Neural progenitor cell (in vitro differentiated cells): ENCODE measurements around the gene DMAC2. TPM values are rescaled to one million over a fixed set of nuclear protein-coding genes. Genes with fewer than 3 reads are reported as not detected.
"Not testable (repeated sequence)": the region's sequence is repeated elsewhere in the genome, so short reads cannot be mapped to it uniquely, and the experiment has no call there.

Experiments used
- DNase-seq: peaks from one replicate; pipeline ENCODE4 v3.0.0-alpha.2; 2016; ENCODE audit warnings: low spot score
- H2AFZ ChIP-seq: fragments of 200-600 bp; sonication (generic); replicated peaks from 2 replicates; pipeline ENCODE4 v1.6.1; 2016; ENCODE audit warnings: antibody characterized with exemption
- H3F3A ChIP-seq: fragments of 200-600 bp; sonication (generic); 2 replicates; pipeline ENCODE4 v1.6.1; 2016; ENCODE audit warnings: antibody characterized with exemption, low read depth
- H3K27ac ChIP-seq: fragments of 200-600 bp; sonication (generic); 2 replicates; pipeline ENCODE4 v1.5.1; 2016; ENCODE audit warnings: mild to moderate bottlenecking
- H3K27me3 ChIP-seq: fragments of 200-600 bp; sonication (generic); 2 replicates; pipeline ENCODE4 v1.6.1; 2016; ENCODE audit warnings: mild to moderate bottlenecking, moderate library complexity
- H3K36me3 ChIP-seq: fragments of 200-600 bp; sonication (generic); 2 replicates; pipeline ENCODE4 v1.5.1; 2016
- H3K4me1 ChIP-seq: fragments of 200-600 bp; sonication (generic); 2 replicates; pipeline ENCODE4 v1.6.1; 2016; ENCODE audit warnings: mixed run types
- H3K4me2 ChIP-seq: fragments of 200-600 bp; sonication (generic); 2 replicates; pipeline ENCODE4 v1.6.1; 2016
- H3K4me3 ChIP-seq: fragments of 200-600 bp; sonication (generic); 2 replicates; pipeline ENCODE4 v1.5.1; 2016
- H3K79me2 ChIP-seq: fragments of 200-600 bp; sonication (generic); 2 replicates; pipeline ENCODE4 v1.6.1; 2016; ENCODE audit warnings: low read depth
- H3K9ac ChIP-seq: fragments of 200-600 bp; sonication (generic); 2 replicates; pipeline ENCODE4 v1.6.1; 2016
- H3K9me3 ChIP-seq: fragments of 200-600 bp; sonication (generic); 2 replicates; pipeline ENCODE4 v1.5.1; 2016; ENCODE audit warnings: low read depth
- H4K20me1 ChIP-seq: fragments of 200-600 bp; sonication (generic); 2 replicates; pipeline ENCODE4 v1.6.1; 2016; ENCODE audit warnings: low read depth
- H3K27ac Mint-ChIP-seq: 3 replicates; pipeline ENCODE4 v1.8.0; 2021; ENCODE audit warnings: mixed read lengths
- H3K27me3 Mint-ChIP-seq: 2 replicates; pipeline ENCODE4 v1.8.0; 2022; ENCODE audit warnings: low read depth, mild to moderate bottlenecking, inconsistent platforms, moderate library complexity, mixed read lengths; ENCODE audit not compliant: insufficient read depth
- H3K36me3 Mint-ChIP-seq: 3 replicates; pipeline ENCODE4 v1.8.0; 2021; ENCODE audit warnings: mixed read lengths
- H3K4me1 Mint-ChIP-seq: 3 replicates; pipeline ENCODE4 v1.8.0; 2021; ENCODE audit warnings: mixed read lengths
- H3K4me3 Mint-ChIP-seq: 3 replicates; pipeline ENCODE4 v1.8.0; 2021; ENCODE audit warnings: mild to moderate bottlenecking, moderate library complexity, mixed read lengths
- H3K9me3 Mint-ChIP-seq: 3 replicates; pipeline ENCODE4 v1.8.0; 2020; ENCODE audit warnings: mixed read lengths
- CTCF ChIP-seq: fragments of 200-600 bp; sonication (generic); IDR thresholded peaks from 2 replicates; pipeline ENCODE4 v1.5.1; 2017; ENCODE audit warnings: antibody characterized with exemption, mild to moderate bottlenecking
- EZH2 ChIP-seq: fragments of 200-600 bp; sonication (generic); IDR thresholded peaks from 2 replicates; pipeline ENCODE4 v1.6.1; 2017; ENCODE audit warnings: antibody characterized with exemption, mild to moderate bottlenecking, moderate library complexity
- EZH2phosphoT487 ChIP-seq: fragments of 200-600 bp; sonication (generic); IDR thresholded peaks from 2 replicates; pipeline ENCODE4 v1.6.1; 2017; ENCODE audit warnings: antibody characterized with exemption
- total RNA-seq: library from RNA; depleted of rRNA; stranded (reverse); fragments of >200 nt; gene quantifications from 2 replicates; pipeline ENCODE4 v1.2.3, GENCODE V29; 2015; ENCODE audit warnings: low replicate concordance

The DMAC2 gene
- total RNA-seq, 1 donor from 2014 or later: 39.8 TPM

GRCh38 chr19:41436674-41436951, 3.1 kb downstream of the DMAC2 start:
- no peak for DNase-seq
- TF ChIP-seq CTCF (no peak), EZH2phosphoT487 (no peak), EZH2 (no peak)
- no peaks in the 10 kb centered on the region for H3K36me3 ChIP-seq
- peaks cover 5% of the 10 kb centered on the region for H3K4me1 ChIP-seq
- H3K79me2 ChIP-seq: peaks cover 18% of the 10 kb centered on the region
- no peak overlapping the region for H3K27ac Mint-ChIP-seq
- H3K4me1 Mint-ChIP-seq: peaks cover 7% of the 10 kb centered on the region
- no peaks in the 10 kb centered on the region for H3K9me3 ChIP-seq
- H3K4me3 Mint-ChIP-seq: no peak overlapping the region
- H3K27me3 Mint-ChIP-seq: peaks cover 11% of the 10 kb centered on the region
- H4K20me1 ChIP-seq: no peaks in the 10 kb centered on the region
- H3K9ac ChIP-seq: no peak overlapping the region
- H2AFZ ChIP-seq: no peak overlapping the region
- peaks cover 4% of the 10 kb centered on the region for H3F3A ChIP-seq
- no peaks in the 10 kb centered on the region for H3K27me3 ChIP-seq
- H3K9me3 Mint-ChIP-seq: peaks cover 4% of the 10 kb centered on the region
- no peak overlapping the region for H3K4me3 ChIP-seq
- H3K36me3 Mint-ChIP-seq: peaks cover 10% of the 10 kb centered on the region
- H3K27ac ChIP-seq: no peak overlapping the region
- no peak overlapping the region for H3K4me2 ChIP-seq

GRCh38 chr19:41435936-41436673, 3.6 kb downstream of the DMAC2 start:
- peaks cover 7% of the 10 kb centered on the region for H3K4me1 Mint-ChIP-seq
- Histone ChIP-seq H2AFZ (no peak overlapping the region), H4K20me1 (no peaks in the 10 kb centered on the region), H3K79me2 (peaks cover 18% of the 10 kb centered on the region), H3K27me3 (no peaks in the 10 kb centered on the region), H3F3A (peaks cover 4% of the 10 kb centered on the region), H3K4me3 (no peak overlapping the region), H3K36me3 (no peaks in the 10 kb centered on the region), H3K4me2 (no peak overlapping the region), H3K4me1 (peaks cover 5% of the 10 kb centered on the region), H3K9ac (no peak overlapping the region), H3K27ac (no peak overlapping the region), H3K9me3 (no peaks in the 10 kb centered on the region)
- H3K27me3 Mint-ChIP-seq: peaks cover 11% of the 10 kb centered on the region
- no peak for TF ChIP-seq CTCF
- TF ChIP-seq EZH2: no peak
- no peak for TF ChIP-seq EZH2phosphoT487
- H3K27ac Mint-ChIP-seq: no peak overlapping the region
- peaks cover 4% of the 10 kb centered on the region for H3K9me3 Mint-ChIP-seq
- no peak for DNase-seq
- peaks cover 11% of the 10 kb centered on the region for H3K36me3 Mint-ChIP-seq
- no peak overlapping the region for H3K4me3 Mint-ChIP-seq

- not testable (repeated sequence) for H3K4me1 ChIP-seq, DNase-seq, H3K9me3 ChIP-seq, H3K4me3 Mint-ChIP-seq, H3K9ac ChIP-seq, H3K36me3 ChIP-seq, H3F3A ChIP-seq, H3K4me2 ChIP-seq, H3K4me1 Mint-ChIP-seq, H3K27ac ChIP-seq, H3K27me3 ChIP-seq, H3K27ac Mint-ChIP-seq, H3K4me3 ChIP-seq, H3K9me3 Mint-ChIP-seq, H4K20me1 ChIP-seq, H2AFZ ChIP-seq, H3K27me3 Mint-ChIP-seq
- H3K36me3 Mint-ChIP-seq: peaks cover 12% of the 10 kb centered on the region
- peaks cover 18% of the 10 kb centered on the region for H3K79me2 ChIP-seq
Observed at GRCh38 chr19:41435376-41435775, 4.3 kb downstream of the DMAC2 start.

- no peak overlapping the region for H3K4me3 ChIP-seq
- Mint-ChIP-seq H3K36me3 (peaks cover 12% of the 10 kb centered on the region), H3K9me3 (no peaks in the 10 kb centered on the region), H3K4me1 (peaks cover 4% of the 10 kb centered on the region), H3K27ac (no peak overlapping the region), H3K27me3 (peaks cover 10% of the 10 kb centered on the region), H3K4me3 (no peak overlapping the region)
- DNase-seq: no peak
- H3K4me1 ChIP-seq: peaks cover 5% of the 10 kb centered on the region
- no peak overlapping the region for H3K27ac ChIP-seq
- no peak overlapping the region for H2AFZ ChIP-seq
- no peak overlapping the region for H3K4me2 ChIP-seq
- H3K36me3 ChIP-seq: no peaks in the 10 kb centered on the region
- peaks cover 18% of the 10 kb centered on the region for H3K79me2 ChIP-seq
- no peaks in the 10 kb centered on the region for H4K20me1 ChIP-seq
- H3K9me3 ChIP-seq: no peaks in the 10 kb centered on the region
- peaks cover 4% of the 10 kb centered on the region for H3F3A ChIP-seq
- TF ChIP-seq CTCF: no peak
- TF ChIP-seq EZH2: no peak
- no peak for TF ChIP-seq EZH2phosphoT487
- H3K27me3 ChIP-seq: no peaks in the 10 kb centered on the region
- H3K9ac ChIP-seq: no peak overlapping the region
Observed at GRCh38 chr19:41434450-41434849, 5.3 kb downstream of the DMAC2 start.
